ENCODE data around the gene PRKRA.
A peak's percentile ranks its signal among the peaks of the same experiment; 100 is the strongest.

PRKRA gene

DNA sequence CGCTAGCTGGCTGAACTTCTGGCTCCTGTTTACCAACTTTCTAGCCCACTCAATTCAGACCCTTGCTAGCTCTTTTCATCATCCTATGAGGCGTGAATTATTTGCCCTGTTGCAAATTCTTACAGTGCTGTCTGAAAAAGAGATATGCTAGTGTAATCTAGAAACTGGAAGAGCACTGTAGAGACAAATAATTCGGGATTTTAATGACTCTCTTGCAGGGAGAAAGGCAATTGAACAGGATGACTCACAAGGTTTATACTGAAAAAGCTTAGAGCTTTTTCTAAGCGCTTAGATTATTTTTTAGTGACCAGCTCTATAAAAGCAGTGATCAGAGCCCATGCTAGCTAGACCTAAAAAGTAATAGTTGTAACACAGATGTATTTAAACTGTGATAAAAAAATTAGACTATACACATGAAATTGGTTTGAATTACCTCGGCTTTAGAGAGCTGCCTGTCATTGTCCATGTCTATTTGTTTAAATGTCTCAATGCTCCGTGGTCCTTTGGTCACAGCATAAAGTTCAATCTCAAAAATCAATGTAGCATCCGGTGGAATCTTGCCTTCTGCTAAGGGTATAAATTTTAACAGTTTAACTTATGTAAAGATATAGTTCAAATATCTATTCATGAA, 18.4 kb upstream of the PRKRA start:
- no peak for DNase-seq (ENCODE audit: low read depth)
- no peak overlapping the region for H3K4me3 ChIP-seq (ENCODE audit: low read length)
- no peak for TF ChIP-seq CTCF (IDR thresholded peaks at IDR 0.05; ENCODE audit: insufficient read depth, low read depth, low read length, missing control alignments)

GRCh38 chr2:178457390-178457886, 6.5 kb upstream of the PRKRA start:
- H3K4me3 ChIP-seq (ENCODE audit: low read length): no peak overlapping the region
- TF ChIP-seq CTCF (IDR thresholded peaks at IDR 0.05; ENCODE audit: insufficient read depth, low read depth, low read length, missing control alignments): no peak
- no peak for DNase-seq (ENCODE audit: low read depth)

GRCh38 chr2:178455947-178456346, 5.0 kb upstream of the PRKRA start:
- TF ChIP-seq CTCF (IDR thresholded peaks at IDR 0.05; ENCODE audit: insufficient read depth, low read depth, low read length, missing control alignments): no peak
- no peak for DNase-seq (ENCODE audit: low read depth)
- H3K4me3 ChIP-seq (ENCODE audit: low read length): no peak overlapping the region

- no peak for TF ChIP-seq CTCF (IDR thresholded peaks at IDR 0.05; ENCODE audit: insufficient read depth, low read depth, low read length, missing control alignments)
- H3K4me3 ChIP-seq (ENCODE audit: low read length): no peak overlapping the region
- DNase-seq (ENCODE audit: low read depth): no peak
Measured at GRCh38 chr2:178452870-178453269, 1.9 kb upstream of the PRKRA start.

GRCh38 chr2:178452334-178452733, 1.4 kb upstream of the PRKRA start:
- no peak for TF ChIP-seq CTCF (IDR thresholded peaks at IDR 0.05; ENCODE audit: insufficient read depth, low read depth, low read length, missing control alignments)
- H3K4me3 ChIP-seq (ENCODE audit: low read length): no peak overlapping the region
- DNase-seq (ENCODE audit: low read depth): no peak

GRCh38 chr2:178450524-178450773, 526 bp downstream of the PRKRA start:
- TF ChIP-seq CTCF (IDR thresholded peaks at IDR 0.05; ENCODE audit: insufficient read depth, low read depth, low read length, missing control alignments): no peak
- DNase-seq (ENCODE audit: low read depth): peak; percentile 71
- H3K4me3 ChIP-seq (ENCODE audit: low read length): peak overlapping the region; percentile 73

Measured in epithelial cell of esophagus (primary cell).